ENCODE data around the gene TMEM132D. TPM values are rescaled to one million over a fixed set of nuclear protein-coding genes. Genes with fewer than 3 reads are reported as not detected.

The TMEM132D gene
- polyA plus RNA-seq, 1 donor from 2014 or later, result 1.3 TPM

DNA sequence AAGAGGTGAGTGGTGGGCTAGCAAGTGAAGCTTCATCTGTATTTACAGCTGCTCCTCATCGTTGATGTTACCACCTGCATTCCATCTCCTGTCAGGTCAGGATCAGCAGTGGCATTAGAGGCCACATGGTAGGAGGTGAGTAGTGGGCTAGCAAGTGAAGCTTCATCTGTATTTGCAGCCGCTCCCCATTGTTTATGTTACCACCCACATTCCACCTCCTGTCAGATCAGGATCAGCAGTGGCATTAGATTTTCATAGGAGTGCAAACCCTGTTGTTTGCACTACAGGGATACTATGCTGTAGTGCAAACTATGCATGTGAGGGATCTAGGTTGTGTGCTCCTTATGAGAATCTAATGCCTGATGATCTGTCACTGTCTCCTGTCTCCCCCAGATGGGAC, 531.5 kb downstream of the TMEM132D start:
- Histone ChIP-seq H2AFZ (ENCODE audit: low read depth, low read length) (no peak overlapping the region), H3K9me2 (ENCODE audit: insufficient read depth, low read length) (no peaks in the 10 kb centered on the region), H3K4me3 (ENCODE audit: low read length) (no peak overlapping the region), H3K79me2 (replicated peaks; ENCODE audit: insufficient read depth, low read length) (no peaks in the 10 kb centered on the region), H3K4me2 (ENCODE audit: low read length) (no peak overlapping the region), H3K27me3 (ENCODE audit: insufficient read depth, low read depth, low read length) (no peaks in the 10 kb centered on the region), H3K9me3 (ENCODE audit: low read length) (no peaks in the 10 kb centered on the region), H3F3A (ENCODE audit: insufficient read depth, low read length, poor library complexity, severe bottlenecking) (peaks cover 4% of the 10 kb centered on the region), H3K27ac (ENCODE audit: low read length) (no peak overlapping the region), H4K20me1 (ENCODE audit: insufficient read depth) (no peaks in the 10 kb centered on the region), H3K9ac (ENCODE audit: low read length) (no peak overlapping the region), H3K36me3 (ENCODE audit: insufficient read depth, low read length) (no peaks in the 10 kb centered on the region)
- no peak for TF ChIP-seq TAF1 (IDR thresholded peaks at IDR 0.05; ENCODE audit: low read depth)
- TF ChIP-seq RAD21 (conservative IDR thresholded peaks at IDR 0.05), result no peak
- no peak for TF ChIP-seq MXI1 (conservative IDR thresholded peaks at IDR 0.05; ENCODE audit: poor library complexity, severe bottlenecking)
- TF ChIP-seq EZH2 (IDR thresholded peaks at IDR 0.05; ENCODE audit: borderline replicate concordance, insufficient read depth, low read length, poor library complexity, severe bottlenecking), result no peak
- TF ChIP-seq, protein P1, sequence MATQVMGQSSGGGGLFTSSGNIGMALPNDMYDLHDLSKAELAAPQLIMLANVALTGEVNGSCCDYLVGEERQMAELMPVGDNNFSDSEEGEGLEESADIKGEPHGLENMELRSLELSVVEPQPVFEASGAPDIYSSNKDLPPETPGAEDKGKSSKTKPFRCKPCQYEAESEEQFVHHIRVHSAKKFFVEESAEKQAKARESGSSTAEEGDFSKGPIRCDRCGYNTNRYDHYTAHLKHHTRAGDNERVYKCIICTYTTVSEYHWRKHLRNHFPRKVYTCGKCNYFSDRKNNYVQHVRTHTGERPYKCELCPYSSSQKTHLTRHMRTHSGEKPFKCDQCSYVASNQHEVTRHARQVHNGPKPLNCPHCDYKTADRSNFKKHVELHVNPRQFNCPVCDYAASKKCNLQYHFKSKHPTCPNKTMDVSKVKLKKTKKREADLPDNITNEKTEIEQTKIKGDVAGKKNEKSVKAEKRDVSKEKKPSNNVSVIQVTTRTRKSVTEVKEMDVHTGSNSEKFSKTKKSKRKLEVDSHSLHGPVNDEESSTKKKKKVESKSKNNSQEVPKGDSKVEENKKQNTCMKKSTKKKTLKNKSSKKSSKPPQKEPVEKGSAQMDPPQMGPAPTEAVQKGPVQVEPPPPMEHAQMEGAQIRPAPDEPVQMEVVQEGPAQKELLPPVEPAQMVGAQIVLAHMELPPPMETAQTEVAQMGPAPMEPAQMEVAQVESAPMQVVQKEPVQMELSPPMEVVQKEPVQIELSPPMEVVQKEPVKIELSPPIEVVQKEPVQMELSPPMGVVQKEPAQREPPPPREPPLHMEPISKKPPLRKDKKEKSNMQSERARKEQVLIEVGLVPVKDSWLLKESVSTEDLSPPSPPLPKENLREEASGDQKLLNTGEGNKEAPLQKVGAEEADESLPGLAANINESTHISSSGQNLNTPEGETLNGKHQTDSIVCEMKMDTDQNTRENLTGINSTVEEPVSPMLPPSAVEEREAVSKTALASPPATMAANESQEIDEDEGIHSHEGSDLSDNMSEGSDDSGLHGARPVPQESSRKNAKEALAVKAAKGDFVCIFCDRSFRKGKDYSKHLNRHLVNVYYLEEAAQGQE (IDR thresholded peaks at IDR 0.05; ENCODE audit: borderline replicate concordance), result no peak
- TF ChIP-seq SMC3 (conservative IDR thresholded peaks at IDR 0.05; ENCODE audit: poor library complexity), result no peak
- TF ChIP-seq POLR2AphosphoS5 (IDR thresholded peaks at IDR 0.05), result no peak
- TF ChIP-seq, protein P2, sequence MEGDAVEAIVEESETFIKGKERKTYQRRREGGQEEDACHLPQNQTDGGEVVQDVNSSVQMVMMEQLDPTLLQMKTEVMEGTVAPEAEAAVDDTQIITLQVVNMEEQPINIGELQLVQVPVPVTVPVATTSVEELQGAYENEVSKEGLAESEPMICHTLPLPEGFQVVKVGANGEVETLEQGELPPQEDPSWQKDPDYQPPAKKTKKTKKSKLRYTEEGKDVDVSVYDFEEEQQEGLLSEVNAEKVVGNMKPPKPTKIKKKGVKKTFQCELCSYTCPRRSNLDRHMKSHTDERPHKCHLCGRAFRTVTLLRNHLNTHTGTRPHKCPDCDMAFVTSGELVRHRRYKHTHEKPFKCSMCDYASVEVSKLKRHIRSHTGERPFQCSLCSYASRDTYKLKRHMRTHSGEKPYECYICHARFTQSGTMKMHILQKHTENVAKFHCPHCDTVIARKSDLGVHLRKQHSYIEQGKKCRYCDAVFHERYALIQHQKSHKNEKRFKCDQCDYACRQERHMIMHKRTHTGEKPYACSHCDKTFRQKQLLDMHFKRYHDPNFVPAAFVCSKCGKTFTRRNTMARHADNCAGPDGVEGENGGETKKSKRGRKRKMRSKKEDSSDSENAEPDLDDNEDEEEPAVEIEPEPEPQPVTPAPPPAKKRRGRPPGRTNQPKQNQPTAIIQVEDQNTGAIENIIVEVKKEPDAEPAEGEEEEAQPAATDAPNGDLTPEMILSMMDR (IDR thresholded peaks at IDR 0.05; ENCODE audit: poor library complexity, severe bottlenecking), result no peak
- no peak for TF ChIP-seq EP300 (conservative IDR thresholded peaks at IDR 0.05; ENCODE audit: poor library complexity, severe bottlenecking)

DNA sequence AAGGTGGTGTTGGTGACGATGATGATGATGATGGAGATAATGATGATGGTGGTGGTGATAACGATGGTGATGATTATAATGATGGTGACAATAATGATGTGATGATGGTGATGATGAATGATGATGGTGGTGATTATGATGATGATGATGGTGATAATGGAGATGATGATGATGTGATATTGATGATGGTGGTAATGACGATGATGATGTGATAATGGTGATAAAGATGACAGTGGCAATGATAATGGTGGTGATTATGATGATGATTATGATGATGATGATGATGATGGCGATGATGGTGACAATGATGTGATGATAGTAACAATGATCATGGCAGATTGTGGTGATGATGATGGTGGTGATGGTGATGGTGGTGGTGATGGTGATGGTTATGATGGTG, 532.6 kb downstream of the TMEM132D start:
- Histone ChIP-seq H4K20me1 (ENCODE audit: insufficient read depth) (no peaks in the 10 kb centered on the region), H3K4me3 (ENCODE audit: low read length) (no peak overlapping the region), H3K27me3 (ENCODE audit: insufficient read depth, low read depth, low read length) (no peaks in the 10 kb centered on the region), H3K79me2 (replicated peaks; ENCODE audit: insufficient read depth, low read length) (no peaks in the 10 kb centered on the region), H3K27ac (ENCODE audit: low read length) (no peak overlapping the region), H3K9me2 (ENCODE audit: insufficient read depth, low read length) (no peaks in the 10 kb centered on the region), H3K36me3 (ENCODE audit: insufficient read depth, low read length) (no peaks in the 10 kb centered on the region), H3F3A (ENCODE audit: insufficient read depth, low read length, poor library complexity, severe bottlenecking) (peaks cover 4% of the 10 kb centered on the region), H3K4me2 (ENCODE audit: low read length) (no peak overlapping the region), H3K9ac (ENCODE audit: low read length) (no peak overlapping the region), H2AFZ (ENCODE audit: low read depth, low read length) (no peak overlapping the region), H3K9me3 (ENCODE audit: low read length) (no peaks in the 10 kb centered on the region)
- TF ChIP-seq SMC3 (conservative IDR thresholded peaks at IDR 0.05; ENCODE audit: poor library complexity) (no peak), POLR2AphosphoS5 (IDR thresholded peaks at IDR 0.05) (no peak), RAD21 (conservative IDR thresholded peaks at IDR 0.05) (no peak)
- TF ChIP-seq, protein P2 (IDR thresholded peaks at IDR 0.05; ENCODE audit: poor library complexity, severe bottlenecking), result no peak

Data from neural cell (in vitro differentiated cells).